Fibroblast of villous mesenchyme (primary cell): Measurements from ENCODE around the gene MGLL. TPM values are rescaled to one million over a fixed set of nuclear protein-coding genes. Genes with fewer than 3 reads are reported as not detected.

Experiments
- DNase-seq: peaks from one replicate; pipeline ENCODE4 v3.0.0-alpha.2; 2010; ENCODE audit warnings: low read depth
- H3K4me3 ChIP-seq: 2 replicates; pipeline ENCODE4 v1.5.1; 2011; ENCODE audit warnings: low read depth, mild to moderate bottlenecking, low read length
- total RNA-seq: library from RNA; depleted of rRNA; stranded (reverse); fragments of >200 nt; gene quantifications from 2 replicates; pipeline ENCODE4 v1.2.3, GENCODE V29; 2012
- TF ChIP-seq, protein P1 (sequence below): IDR thresholded peaks from 2 replicates; pipeline ENCODE4 v1.5.1; 2012; ENCODE audit warnings: low read depth, mild to moderate bottlenecking, low read length; ENCODE audit not compliant: insufficient read depth

The MGLL gene
- total RNA-seq, 1 donor: 141 TPM

DNA sequence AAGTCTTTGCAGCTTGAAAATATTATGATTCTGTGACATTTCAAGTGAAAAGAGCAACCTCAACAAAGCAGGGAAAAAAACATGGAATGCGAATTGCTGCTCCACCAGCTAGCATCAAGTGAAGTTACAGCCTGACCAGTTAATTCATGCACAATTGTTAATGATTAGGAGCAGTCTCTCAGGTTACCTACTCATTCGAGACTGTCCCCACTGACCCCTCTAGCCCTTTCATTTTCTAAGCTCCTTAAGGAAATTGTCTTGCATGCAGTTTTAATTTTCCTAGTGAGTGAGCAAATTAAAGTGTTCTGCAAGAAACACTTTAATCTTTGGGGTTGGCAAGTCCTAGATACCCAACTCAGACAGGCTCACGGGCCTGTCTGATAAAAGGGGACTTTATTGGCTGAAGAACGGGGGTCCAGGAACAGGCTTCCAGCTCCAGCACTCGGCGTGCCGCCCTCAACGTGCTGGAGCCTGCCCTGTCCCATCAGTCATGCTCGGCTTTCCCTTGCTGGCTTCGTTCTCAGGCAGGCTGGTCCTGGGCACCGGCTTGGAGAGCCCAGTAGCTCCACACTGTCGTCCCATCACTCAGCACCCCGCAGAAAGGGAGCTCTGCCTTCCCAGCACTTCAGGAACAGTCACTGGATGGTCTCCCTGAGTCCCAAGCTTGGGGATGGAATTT, 175.0 kb downstream of the MGLL start:
- no peak overlapping the region for H3K4me3 ChIP-seq
- TF ChIP-seq, protein P1, sequence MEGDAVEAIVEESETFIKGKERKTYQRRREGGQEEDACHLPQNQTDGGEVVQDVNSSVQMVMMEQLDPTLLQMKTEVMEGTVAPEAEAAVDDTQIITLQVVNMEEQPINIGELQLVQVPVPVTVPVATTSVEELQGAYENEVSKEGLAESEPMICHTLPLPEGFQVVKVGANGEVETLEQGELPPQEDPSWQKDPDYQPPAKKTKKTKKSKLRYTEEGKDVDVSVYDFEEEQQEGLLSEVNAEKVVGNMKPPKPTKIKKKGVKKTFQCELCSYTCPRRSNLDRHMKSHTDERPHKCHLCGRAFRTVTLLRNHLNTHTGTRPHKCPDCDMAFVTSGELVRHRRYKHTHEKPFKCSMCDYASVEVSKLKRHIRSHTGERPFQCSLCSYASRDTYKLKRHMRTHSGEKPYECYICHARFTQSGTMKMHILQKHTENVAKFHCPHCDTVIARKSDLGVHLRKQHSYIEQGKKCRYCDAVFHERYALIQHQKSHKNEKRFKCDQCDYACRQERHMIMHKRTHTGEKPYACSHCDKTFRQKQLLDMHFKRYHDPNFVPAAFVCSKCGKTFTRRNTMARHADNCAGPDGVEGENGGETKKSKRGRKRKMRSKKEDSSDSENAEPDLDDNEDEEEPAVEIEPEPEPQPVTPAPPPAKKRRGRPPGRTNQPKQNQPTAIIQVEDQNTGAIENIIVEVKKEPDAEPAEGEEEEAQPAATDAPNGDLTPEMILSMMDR: no peak
- DNase-seq: no peak

DNA sequence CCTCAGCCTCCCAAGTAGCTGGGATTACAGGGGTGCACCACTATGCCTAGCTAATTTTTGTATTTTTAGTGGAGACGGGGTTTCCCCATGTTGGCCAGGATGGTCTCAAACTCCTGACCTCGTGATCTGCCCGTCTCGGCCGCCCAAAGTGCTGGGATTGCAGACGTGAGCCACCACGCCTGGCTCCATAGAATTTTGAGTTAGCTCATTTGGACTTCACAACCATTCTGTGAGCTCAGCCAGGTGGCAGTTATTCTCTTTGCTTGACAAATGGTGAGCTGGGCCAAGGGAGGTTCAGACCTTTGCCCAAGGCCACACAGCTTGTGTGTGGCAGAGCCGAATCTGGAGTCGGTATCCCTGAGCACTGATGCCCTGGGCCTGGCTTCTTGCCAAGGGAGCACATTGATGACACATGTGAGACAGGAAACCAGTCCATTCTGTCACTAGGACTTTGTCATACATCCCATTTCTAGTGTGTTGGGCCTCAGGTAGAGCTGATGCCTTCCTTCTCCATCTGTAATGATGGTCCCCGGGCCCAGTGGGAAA, 175.7 kb downstream of the MGLL start:
- DNase-seq: no peak
- TF ChIP-seq, protein P1: no peak
- no peak overlapping the region for H3K4me3 ChIP-seq

DNA sequence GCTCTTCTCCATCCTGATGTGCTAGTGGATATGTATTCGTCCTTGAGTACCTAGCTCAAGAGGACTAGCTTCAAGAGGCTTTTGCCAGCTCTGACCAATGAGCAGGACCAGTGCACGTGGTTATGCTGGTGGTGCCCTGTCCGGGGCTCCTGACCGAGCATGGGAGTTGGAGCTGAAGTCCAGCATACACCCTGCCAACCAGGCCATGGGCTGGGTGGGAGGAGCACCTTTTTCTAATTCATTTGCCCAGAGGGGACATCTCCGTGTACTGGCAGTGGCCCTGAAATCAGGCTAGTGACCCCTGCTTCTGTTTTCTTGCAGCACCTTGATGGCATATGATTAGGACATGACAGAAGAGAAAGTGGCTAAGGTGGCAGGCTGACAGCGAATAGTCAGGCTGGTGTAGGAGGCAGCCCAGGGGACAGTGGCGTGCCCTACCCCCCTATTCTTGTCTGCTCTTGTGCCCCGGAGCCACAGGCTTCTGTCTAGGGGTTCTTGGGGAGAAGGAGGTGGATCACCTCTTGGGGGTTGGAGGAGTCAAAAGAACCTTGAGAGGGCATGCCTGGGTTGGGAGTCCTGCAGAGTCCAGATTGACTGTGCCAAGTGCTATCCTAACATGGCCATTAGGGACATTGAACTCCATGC, 176.8 kb downstream of the MGLL start:
- H3K4me3 ChIP-seq: no peak overlapping the region
- DNase-seq: no peak
- TF ChIP-seq, protein P1: no peak

DNA sequence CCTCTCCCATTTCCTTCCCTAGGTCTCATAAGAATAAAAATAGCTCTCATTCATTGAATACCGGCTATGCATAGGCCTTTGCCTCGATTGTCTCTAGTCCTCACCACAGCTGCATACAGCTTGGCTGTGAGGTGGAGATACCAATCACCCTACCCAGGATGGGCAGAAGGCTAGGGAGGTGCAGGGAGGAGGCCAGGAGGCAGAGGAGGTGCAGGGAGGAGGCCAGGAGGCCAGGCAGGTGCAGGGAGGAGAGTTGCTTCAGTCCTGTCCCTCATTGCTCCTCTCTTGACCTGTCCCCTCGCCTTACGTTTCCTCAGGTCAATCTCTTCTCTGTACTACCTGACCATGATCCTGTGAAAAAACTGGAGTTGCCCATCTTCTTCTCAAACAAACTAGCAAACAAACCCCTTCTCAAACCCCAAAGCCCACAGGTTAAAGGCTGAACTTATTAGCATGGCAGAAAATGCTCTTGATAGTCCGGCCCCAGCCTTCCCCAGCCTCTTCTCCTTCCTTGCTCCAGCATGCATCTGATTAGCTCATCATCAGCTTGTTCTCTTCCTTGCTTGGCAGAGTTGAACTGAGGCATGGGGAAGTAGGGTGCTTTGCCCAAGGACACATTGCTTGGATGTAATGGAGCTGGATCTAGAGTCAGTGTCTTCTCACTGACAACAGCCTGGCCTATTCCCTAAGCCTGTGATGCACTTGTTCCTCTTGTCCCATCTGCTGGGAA, 177.5 kb downstream of the MGLL start:
- no peak overlapping the region for H3K4me3 ChIP-seq
- DNase-seq: no peak
- TF ChIP-seq, protein P1: no peak

DNA sequence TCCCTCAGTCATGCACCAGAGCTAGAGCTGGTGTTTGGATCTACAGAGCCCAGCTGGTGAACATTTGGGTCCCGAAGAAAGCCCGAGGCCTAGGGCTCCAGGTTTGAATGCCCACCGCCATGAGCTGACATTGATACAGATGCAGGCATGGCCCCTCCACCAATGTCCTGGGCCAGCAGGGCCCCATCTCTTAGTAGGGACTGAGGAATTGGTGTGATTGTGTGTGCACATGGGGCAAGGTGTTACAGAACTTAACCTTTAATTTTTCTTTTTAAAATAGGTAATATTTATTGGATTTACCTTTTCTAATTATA, 182.3 kb downstream of the MGLL start:
- no peak for DNase-seq
- TF ChIP-seq, protein P1: no peak

DNA sequence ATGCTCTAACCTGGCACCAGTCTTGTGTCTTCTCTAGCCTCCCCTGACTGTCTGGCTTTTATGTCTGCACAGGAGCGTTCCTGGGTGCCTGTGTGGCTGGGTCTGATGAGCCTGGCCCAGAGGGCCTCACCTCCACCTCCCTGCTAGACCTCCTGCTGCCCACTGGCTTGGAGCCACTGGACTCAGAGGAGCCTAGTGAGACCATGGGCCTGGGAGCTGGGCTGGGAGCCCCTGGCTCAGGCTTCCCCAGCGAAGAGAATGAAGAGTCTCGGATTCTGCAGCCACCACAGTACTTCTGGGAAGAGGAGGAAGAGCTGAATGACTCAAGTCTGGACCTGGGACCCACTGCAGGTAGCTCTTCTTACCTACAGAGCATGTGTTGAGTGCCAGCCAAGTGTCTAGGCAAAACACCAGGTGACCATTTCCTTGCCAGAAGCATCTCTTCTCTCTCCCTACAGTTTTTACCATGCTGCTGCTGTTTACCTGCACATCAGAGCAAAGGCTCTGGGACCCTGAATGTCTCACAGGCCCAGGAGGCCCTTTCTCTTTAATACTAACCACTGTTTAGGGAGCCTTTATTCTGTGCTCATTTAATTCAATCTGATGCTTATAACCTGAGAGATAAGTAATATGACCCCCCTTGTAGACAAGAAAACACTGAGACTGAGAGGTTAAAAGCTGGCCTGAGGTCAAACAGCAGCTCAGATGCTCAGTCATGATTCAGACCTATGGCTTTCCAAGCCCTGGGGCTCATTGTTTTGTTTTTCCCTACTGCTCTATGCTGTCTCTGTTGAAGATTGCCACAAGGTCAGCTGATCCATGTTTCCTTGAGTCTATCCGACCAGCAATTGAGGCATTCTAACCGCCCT, 182.9 kb downstream of the MGLL start:
- DNase-seq: peak; percentile 54
- no peak overlapping the region for H3K4me3 ChIP-seq
- TF ChIP-seq, protein P1: no peak

More for the DNA sequence above, 182.3 kb downstream of the MGLL start:
- no peak overlapping the region for H3K4me3 ChIP-seq
